ENCODE results near the gene TAMALIN. TPM values are rescaled to one million over a fixed set of nuclear protein-coding genes. Genes with fewer than 3 reads are reported as not detected.

The TAMALIN gene
- polyA plus RNA-seq, 3 donors = 0.63 to 118 (median 1.6) TPM

DNA sequence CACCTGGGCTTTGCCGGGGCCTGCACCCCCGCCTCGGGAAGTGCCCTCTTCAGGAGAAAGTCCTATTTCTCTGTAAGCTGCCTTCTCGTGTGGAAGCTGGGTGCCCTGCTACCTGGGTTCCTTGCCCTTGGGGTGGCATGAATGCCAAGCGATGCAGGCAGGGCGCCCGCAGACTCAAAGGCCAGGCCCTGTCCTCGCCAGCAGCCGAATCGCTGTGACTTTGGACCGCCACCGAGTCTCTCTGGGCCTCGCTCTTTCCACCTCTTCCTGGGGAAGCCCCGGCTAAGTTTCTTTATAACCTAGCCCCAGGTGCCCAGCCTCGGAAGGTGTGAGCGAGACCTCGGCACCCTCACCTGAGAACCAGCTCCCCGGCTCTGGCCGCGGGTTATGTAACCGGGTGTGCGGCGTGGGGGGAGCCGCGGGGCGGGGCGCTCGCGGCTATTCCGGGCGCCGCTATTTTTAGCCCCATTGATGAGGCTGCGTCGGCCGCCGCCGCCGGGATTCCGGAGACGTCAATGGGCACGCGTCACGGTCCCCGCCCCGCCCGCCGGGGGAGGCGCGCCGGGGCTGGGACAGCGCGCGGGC, 29.9 kb downstream of the TAMALIN start:
- peak; percentile 79 to 85 (median 80) for DNase-seq
- intact Hi-C loops (cut with micrococcal nuclease) = loop anchor here in 1 of 2 donors (2.0 kb wide), 1 partner anchor 14 kb away; the partner anchor contains the start of gene NR4A1
- Histone ChIP-seq H4K20me1 (ENCODE audit: insufficient read depth, low read length) (no peaks in the 10 kb centered on the region), H2AFZ (ENCODE audit: insufficient read depth, low read depth, low read length, poor library complexity, severe bottlenecking) (no peak overlapping the region), H3K4me3 (replicated peaks in 1 of 3; ENCODE audit: low read depth in 2 of 3, low read length in 3 of 3) (peak overlapping the region in 2 of 3 experiments; percentile 14 to 64), H3K27ac (ENCODE audit: low read depth in 1 of 2, low read length in 2 of 2) (peak overlapping the region; percentile 5 to 46), H3K79me2 (ENCODE audit: insufficient read depth, low read length) (no peaks in the 10 kb centered on the region), H3K4me1 (ENCODE audit: control insufficient read depth in 1 of 2, insufficient read depth in 2 of 2, low read length in 2 of 2) (peaks cover 37 to 54% of the 10 kb centered on the region in 2 donors), H3K4me2 (replicated peaks; ENCODE audit: extremely low read depth, low read length, poor library complexity, severe bottlenecking) (peak overlapping the region; percentile 69), H3K9me3 (replicated peaks in 1 of 2; ENCODE audit: control insufficient read depth in 1 of 2, insufficient read depth in 1 of 2, low read length in 2 of 2) (no peaks in the 10 kb centered on the region), H3K9ac (ENCODE audit: insufficient read depth, low read length, poor library complexity, severe bottlenecking) (peak overlapping the region; percentile 30), H3K27me3 (ENCODE audit: control insufficient read depth in 2 of 2, insufficient read depth in 2 of 2, low read length in 2 of 2) (peaks cover 8 to 28% of the 10 kb centered on the region in 2 donors), H3K36me3 (replicated peaks in 1 of 2; ENCODE audit: control insufficient read depth in 1 of 2, insufficient read depth in 2 of 2, low read length in 2 of 2) (no peaks in the 10 kb centered on the region)
- no peak for TF ChIP-seq CTCF (IDR thresholded peaks at IDR 0.05)
- peak overlapping the region; percentile 65 to 71 for H3K4me3 Mint-ChIP-seq
- WGBS (ENCODE audit: insufficient coverage) = 8% methylated on average over 53 of the region's 53 CpGs
- H3K9me3 Mint-ChIP-seq = peaks cover 0 to 3% (median 0%) of the 10 kb centered on the region in 7 donors
- H3K27me3 Mint-ChIP-seq (ENCODE audit: low read depth in 3 of 3) = peaks cover 37 to 43% (median 38%) of the 10 kb centered on the region in 3 donors
- H3K27ac Mint-ChIP-seq = peak overlapping the region in 6 of 7 donors; percentile 80 to 95 (median 86)
- H3K4me1 Mint-ChIP-seq = peaks cover 57% of the 10 kb centered on the region
- H3K36me3 Mint-ChIP-seq = peaks cover 8 to 13% of the 10 kb centered on the region in 2 donors

- H3K4me1 Mint-ChIP-seq = peaks cover 59% of the 10 kb centered on the region
- peak in 2 of 3 donors; percentile 19 to 54 for DNase-seq
- Histone ChIP-seq H3K4me3 (replicated peaks in 1 of 3; ENCODE audit: low read depth in 2 of 3, low read length in 3 of 3) (peak overlapping the region; percentile 57 to 73 (median 60)), H3K79me2 (ENCODE audit: insufficient read depth, low read length) (no peaks in the 10 kb centered on the region), H3K27ac (ENCODE audit: low read depth in 1 of 2, low read length in 2 of 2) (peak overlapping the region in 1 of 2 donors; percentile 38), H3K4me2 (replicated peaks; ENCODE audit: extremely low read depth, low read length, poor library complexity, severe bottlenecking) (peak overlapping the region; percentile 81), H3K4me1 (ENCODE audit: control insufficient read depth in 1 of 2, insufficient read depth in 2 of 2, low read length in 2 of 2) (peaks cover 39 to 58% of the 10 kb centered on the region in 2 donors), H3K27me3 (ENCODE audit: control insufficient read depth in 2 of 2, insufficient read depth in 2 of 2, low read length in 2 of 2) (peaks cover 8 to 28% of the 10 kb centered on the region in 2 donors), H3K9ac (ENCODE audit: insufficient read depth, low read length, poor library complexity, severe bottlenecking) (peak overlapping the region; percentile 67), H4K20me1 (ENCODE audit: insufficient read depth, low read length) (no peaks in the 10 kb centered on the region), H3K9me3 (replicated peaks in 1 of 2; ENCODE audit: control insufficient read depth in 1 of 2, insufficient read depth in 1 of 2, low read length in 2 of 2) (no peaks in the 10 kb centered on the region), H2AFZ (ENCODE audit: insufficient read depth, low read depth, low read length, poor library complexity, severe bottlenecking) (peak overlapping the region; percentile 40), H3K36me3 (replicated peaks in 1 of 2; ENCODE audit: control insufficient read depth in 1 of 2, insufficient read depth in 2 of 2, low read length in 2 of 2) (no peaks in the 10 kb centered on the region)
- intact Hi-C loops (cut with micrococcal nuclease) = loop anchor here in 1 of 2 donors (2.0 kb wide), 1 partner anchor 13 kb away; the partner anchor contains the start of gene NR4A1
- H3K27ac Mint-ChIP-seq = peak overlapping the region in 6 of 7 donors; percentile 85 to 94 (median 88)
- peaks cover 10 to 13% of the 10 kb centered on the region in 2 donors for H3K36me3 Mint-ChIP-seq
- H3K27me3 Mint-ChIP-seq (ENCODE audit: low read depth in 3 of 3) = peaks cover 39 to 43% (median 40%) of the 10 kb centered on the region in 3 donors
- peak overlapping the region; percentile 91 for H3K4me3 Mint-ChIP-seq
- under 1% methylated on average over 57 of the region's 59 CpGs for WGBS (ENCODE audit: insufficient coverage)
- peaks cover 0 to 3% (median 0%) of the 10 kb centered on the region in 7 donors for H3K9me3 Mint-ChIP-seq
- TF ChIP-seq CTCF (IDR thresholded peaks at IDR 0.05) = no peak
Observed at GRCh38 chr12:52037248-52037861, 30.6 kb downstream of the TAMALIN start.
